Right cardiac atrium (tissue), 5 donors: ENCODE data around the gene DGCR6L. TPM values are rescaled to one million over a fixed set of nuclear protein-coding genes. Genes with fewer than 3 reads are reported as not detected.
"Not testable (repeated sequence)": the region's sequence is repeated elsewhere in the genome, so short reads cannot be mapped to it uniquely, and the experiment has no call there.

Experiments
- ATAC-seq, 2 donors: fragments of 200-7000 bp; cut with Tn5 transposase; one replicate each; pipeline versions ENCODE4 v1.8.0 to v1.9.1; 2020; ENCODE audit warnings: moderate library complexity in 2 of 2, mild to moderate bottlenecking in 1 of 2
- DNase-seq, 3 donors: peaks; one replicate each; pipeline ENCODE4 v3.0.0-alpha.2; 2020
- H3K27ac ChIP-seq: one replicate; pipeline ENCODE4 v1.5.1; 2013; ENCODE audit warnings: mild to moderate bottlenecking, low read length, control low read depth, moderate library complexity
- H3K27me3 ChIP-seq: one replicate; pipeline ENCODE4 v1.6.1; 2013; ENCODE audit not compliant: control insufficient read depth, insufficient read depth
- H3K4me1 ChIP-seq: one replicate; pipeline ENCODE4 v1.6.1; 2013; ENCODE audit warnings: low read length; ENCODE audit not compliant: control insufficient read depth, insufficient read depth
- H3K4me3 ChIP-seq: one replicate; pipeline ENCODE4 v1.5.1; 2013; ENCODE audit warnings: low read length, control low read depth
- H3K9me3 ChIP-seq: one replicate; pipeline ENCODE4 v1.6.1; 2013; ENCODE audit warnings: low read length; ENCODE audit not compliant: control insufficient read depth
- WGBS: extraction: QIAGEN DNeasy Blood & Tissue Kit; methylation state at CpG from one replicate; pipeline ENCODE4 v1.1.7; 2013; 5-methylcytosine and 5-hydroxymethylcytosine counted together
- intact Hi-C, 4 donors: fragments of 100-400 bp; cut with DNase I; formaldehyde crosslinking; loops; one replicate each; pipeline versions ENCODE4 v1.11.0 to v1.14.0; 2022 to 2023
- polyA plus RNA-seq: library from polyadenylated mRNA; stranded (reverse); fragments of 200-250 nt; gene quantifications from one replicate; pipeline ENCODE4 v1.2.3, GENCODE V29; 2013
- total RNA-seq, 4 donors: library from RNA; stranded (reverse); fragmentation: NEBNext Ultra II Directional; extraction: Animal tissue kit (Norgen Biotek cat#: 25700); gene quantifications; one replicate each; pipeline ENCODE4 v1.2.1, GENCODE V29; 2021
- donor health status: healthy with polysubstance abuse.
- donor health status: DM: no; HTN: yes; CAD: no.
- donor health status: DM: no; HTN: no; CAD: no.
- donor health status: DM: no; HTN: yes; CAD: no; lungs with severe emphysema.
- donor health status: DM: yes; HTN: yes; CAD: no.

DGCR6L gene
- total and polyA plus RNA-seq, 5 donors, result 40.0 to 88.9 (median 56.6) TPM

DNA sequence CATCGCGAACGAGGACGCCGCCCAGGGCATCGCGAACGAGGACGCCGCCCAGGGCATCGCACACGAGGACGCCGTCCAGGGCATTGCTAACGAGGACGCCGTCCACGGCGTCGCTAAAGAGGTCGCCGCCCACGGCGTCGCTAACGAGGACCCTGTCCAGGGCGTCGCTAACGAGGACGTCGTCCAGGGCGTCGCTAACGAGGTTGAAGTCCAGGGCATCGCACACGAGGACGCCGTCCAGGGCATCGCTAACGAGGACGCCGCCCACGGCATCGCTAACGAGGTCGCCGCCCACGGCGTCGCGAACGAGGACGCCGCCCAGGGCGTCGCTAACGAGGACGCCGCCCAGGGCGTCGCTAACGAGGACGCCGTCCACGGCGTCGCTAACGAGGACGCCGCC lies 38.1 kb upstream of the DGCR6L start:
- H3K27me3 ChIP-seq, ATAC-seq, H3K4me3 ChIP-seq, intact Hi-C loops, H3K27ac ChIP-seq, H3K9me3 ChIP-seq, DNase-seq, H3K4me1 ChIP-seq: not testable (repeated sequence)
- WGBS, result 95% methylated on average over 48 of the region's 70 CpGs

GRCh38 chr22:20356906-20357305 lies 37.0 kb upstream of the DGCR6L start:
- H3K27ac ChIP-seq, H3K4me1 ChIP-seq, H3K9me3 ChIP-seq, H3K4me3 ChIP-seq, intact Hi-C loops, ATAC-seq, DNase-seq, H3K27me3 ChIP-seq: not testable (repeated sequence)
- WGBS, result 95% methylated on average over 66 of the region's 66 CpGs

DNA sequence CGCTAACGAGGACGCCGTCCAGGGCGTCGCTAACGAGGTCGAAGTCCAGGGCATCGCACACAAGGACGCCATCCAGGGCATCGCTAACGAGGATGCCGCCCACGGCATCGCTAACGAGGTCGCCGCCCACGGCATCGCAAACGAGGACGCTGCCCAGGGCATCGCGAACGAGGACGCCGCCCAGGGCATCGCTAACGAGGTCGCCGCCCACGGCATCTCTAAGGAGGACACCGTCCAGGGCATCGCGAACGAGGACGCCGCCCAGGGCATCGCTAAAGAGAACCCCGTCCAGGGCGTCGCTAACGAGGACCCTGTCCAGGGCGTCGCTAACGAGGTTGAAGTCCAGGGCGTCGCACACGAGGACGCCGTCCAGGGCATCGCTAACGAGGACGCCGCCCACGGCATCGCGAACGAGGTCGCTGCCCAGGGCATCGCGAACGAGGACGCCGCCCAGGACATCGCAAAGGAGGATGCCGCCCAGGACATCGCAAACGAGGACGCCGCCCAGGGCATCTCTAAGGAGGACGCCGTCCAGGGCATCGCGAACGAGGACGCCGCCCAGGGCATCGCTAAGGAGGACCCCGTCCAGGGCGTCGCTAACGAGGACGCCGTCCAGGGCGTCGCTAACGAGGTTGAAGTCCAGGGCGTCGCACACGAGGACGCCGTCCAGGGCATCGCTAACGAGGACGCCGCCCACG lies 36.2 kb upstream of the DGCR6L start:
- WGBS, result 96% methylated on average over 96 of the region's 98 CpGs
- DNase-seq, intact Hi-C loops, H3K9me3 ChIP-seq, ATAC-seq, H3K27me3 ChIP-seq, H3K27ac ChIP-seq, H3K4me3 ChIP-seq, H3K4me1 ChIP-seq: not testable (repeated sequence)

DNA sequence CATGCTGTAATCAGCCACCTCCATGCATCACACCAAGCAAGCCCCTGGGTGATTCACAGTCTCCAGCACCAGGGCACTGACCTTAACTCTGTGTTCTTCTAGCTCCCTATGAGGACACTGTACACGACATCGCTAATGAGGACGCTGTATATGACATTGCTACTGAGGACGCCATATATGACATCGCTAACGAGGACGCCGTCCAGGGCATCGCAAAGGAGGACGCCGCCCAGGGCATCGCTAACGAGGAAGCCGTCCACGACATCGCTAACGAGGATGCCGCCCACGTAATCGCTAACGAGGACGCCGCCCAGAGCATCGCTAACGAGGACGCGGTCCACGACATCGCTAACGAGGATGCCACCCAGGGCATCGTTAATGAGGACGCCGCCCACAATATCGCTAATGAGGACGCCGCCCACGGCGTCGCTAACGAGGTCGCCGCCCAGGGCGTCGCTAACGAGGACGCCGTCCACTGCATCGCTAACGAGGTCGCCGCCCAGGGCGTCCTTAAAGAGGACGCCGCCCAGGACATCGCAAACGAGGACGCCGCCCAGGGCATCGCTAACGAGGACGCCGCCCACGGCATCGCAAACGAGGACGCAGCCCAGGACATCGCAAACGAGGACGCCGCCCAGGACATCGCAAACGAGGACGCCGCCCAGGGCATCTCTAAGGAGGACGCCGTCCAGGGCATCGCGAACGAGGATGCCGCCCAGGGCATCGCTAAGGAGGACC lies 34.5 kb upstream of the DGCR6L start:
- Histone ChIP-seq H3K9me3 (no peaks in the 10 kb centered on the region), H3K27ac (no peak overlapping the region), H3K27me3 (no peaks in the 10 kb centered on the region), H3K4me1 (no peaks in the 10 kb centered on the region), H3K4me3 (no peak overlapping the region)
- ATAC-seq, result no peak
- intact Hi-C loops, result no loop called here
- DNase-seq, result no peak
- WGBS, result 95% methylated on average over 81 of the region's 81 CpGs

GRCh38 chr22:20352536-20352935 lies 32.7 kb upstream of the DGCR6L start:
- DNase-seq, intact Hi-C loops, ATAC-seq, H3K9me3 ChIP-seq, H3K4me1 ChIP-seq, H3K27ac ChIP-seq, H3K4me3 ChIP-seq, H3K27me3 ChIP-seq: not testable (repeated sequence)
- 81% methylated on average over 6 of the region's 6 CpGs for WGBS

GRCh38 chr22:20346553-20346952 lies 26.7 kb upstream of the DGCR6L start:
- H3K27ac ChIP-seq, H3K4me3 ChIP-seq, ATAC-seq, DNase-seq, intact Hi-C loops, H3K27me3 ChIP-seq, H3K4me1 ChIP-seq, H3K9me3 ChIP-seq: not testable (repeated sequence)
- WGBS, result 78% methylated on average over 3 of the region's 7 CpGs

GRCh38 chr22:20338291-20338690 lies 18.4 kb upstream of the DGCR6L start:
- 88% methylated on average over 2 of the region's 2 CpGs for WGBS
- intact Hi-C loops, H3K4me3 ChIP-seq, H3K27me3 ChIP-seq, ATAC-seq, H3K4me1 ChIP-seq, H3K9me3 ChIP-seq, DNase-seq, H3K27ac ChIP-seq: not testable (repeated sequence)

GRCh38 chr22:20337807-20338206 lies 17.9 kb upstream of the DGCR6L start:
- H3K4me3 ChIP-seq, intact Hi-C loops, H3K9me3 ChIP-seq, ATAC-seq, H3K27ac ChIP-seq, H3K27me3 ChIP-seq, H3K4me1 ChIP-seq: not testable (repeated sequence)
- DNase-seq, result peak in 1 of 3 donors; percentile 1
- WGBS, result 84% methylated on average over 3 of the region's 3 CpGs

DNA sequence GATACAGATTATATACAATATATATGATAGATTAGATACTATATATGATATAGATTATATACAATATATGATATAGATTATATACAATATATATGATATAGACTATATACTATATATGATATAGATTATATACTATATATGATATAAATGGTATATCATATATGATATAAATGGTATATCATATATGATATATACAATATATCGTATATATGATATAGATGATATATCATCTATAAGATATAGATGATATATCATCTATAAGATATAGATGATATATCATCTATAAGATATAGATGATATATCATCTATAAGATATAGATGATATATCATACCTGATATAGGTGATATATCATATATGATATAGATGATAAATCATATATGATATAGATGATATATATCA lies 16.7 kb upstream of the DGCR6L start:
- H3K27ac ChIP-seq, ATAC-seq, H3K4me3 ChIP-seq, H3K27me3 ChIP-seq, intact Hi-C loops, DNase-seq, H3K9me3 ChIP-seq, H3K4me1 ChIP-seq: not testable (repeated sequence)
- 99% methylated on average over 1 of the region's 1 CpG for WGBS

DNA sequence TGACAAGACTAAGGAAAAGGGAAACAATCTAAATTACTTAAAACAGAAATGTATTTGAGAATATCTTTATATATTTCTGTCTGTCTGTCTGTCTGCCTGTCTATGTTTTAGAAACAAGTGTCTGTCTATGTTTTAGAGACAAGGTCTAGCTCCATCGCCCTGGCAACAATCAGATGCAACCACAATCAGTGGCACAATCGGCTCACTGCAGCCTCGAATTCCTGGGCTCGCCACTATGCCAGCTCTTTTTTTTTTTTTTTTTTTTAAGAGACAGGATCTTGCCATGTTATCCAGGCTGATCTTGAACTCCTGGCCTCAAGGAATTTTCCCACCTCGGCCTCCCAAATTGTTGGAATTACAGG lies 8.7 kb upstream of the DGCR6L start:
- H3K27me3 ChIP-seq, H3K4me3 ChIP-seq, H3K9me3 ChIP-seq, H3K4me1 ChIP-seq, H3K27ac ChIP-seq, DNase-seq, intact Hi-C loops, ATAC-seq: not testable (repeated sequence)
- WGBS, result 68% methylated on average over 5 of the region's 5 CpGs

GRCh38 chr22:20325996-20326395 lies 6.1 kb upstream of the DGCR6L start:
- WGBS, result 96% methylated on average over 1 of the region's 1 CpG
- H3K27ac ChIP-seq, intact Hi-C loops, H3K4me3 ChIP-seq, DNase-seq, H3K27me3 ChIP-seq, H3K4me1 ChIP-seq, H3K9me3 ChIP-seq, ATAC-seq: not testable (repeated sequence)
